Hepatocyte (in vitro differentiated cells): ENCODE data around the gene MBOAT7. TPM values are rescaled to one million over a fixed set of nuclear protein-coding genes. Genes with fewer than 3 reads are reported as not detected.
"Not testable (repeated sequence)": the region's sequence is repeated elsewhere in the genome, so short reads cannot be mapped to it uniquely, and the experiment has no call there.

Source experiments
- DNase-seq: peaks from one replicate; pipeline ENCODE4 v3.0.0-alpha.2; 2016; ENCODE audit warnings: low spot score
- H2AFZ ChIP-seq: fragments of 200-600 bp; sonication (generic); 2 replicates; pipeline ENCODE4 v1.6.0; 2016; ENCODE audit warnings: antibody characterized with exemption, mild to moderate bottlenecking
- H3K27ac ChIP-seq: fragments of 200-600 bp; sonication (generic); 2 replicates; pipeline ENCODE4 v1.5.1; 2016; ENCODE audit warnings: mild to moderate bottlenecking
- H3K27me3 ChIP-seq: fragments of 200-600 bp; sonication (generic); 2 replicates; pipeline ENCODE4 v1.6.1; 2016
- H3K36me3 ChIP-seq: fragments of 200-600 bp; sonication (generic); replicated peaks from 2 replicates; pipeline ENCODE4 v1.5.1; 2016; ENCODE audit warnings: low read depth; ENCODE audit not compliant: insufficient read depth
- H3K4me1 ChIP-seq: fragments of 200-600 bp; sonication (generic); 2 replicates; pipeline ENCODE4 v1.5.1; 2016; ENCODE audit warnings: mild to moderate bottlenecking, moderate library complexity; ENCODE audit not compliant: insufficient read depth
- H3K4me2 ChIP-seq: fragments of 200-600 bp; sonication (generic); 2 replicates; pipeline ENCODE4 v1.6.0; 2016
- H3K4me3 ChIP-seq: fragments of 200-600 bp; sonication (generic); 2 replicates; pipeline ENCODE4 v1.5.1; 2016; ENCODE audit warnings: mild to moderate bottlenecking
- H3K79me2 ChIP-seq: fragments of 200-600 bp; sonication (generic); 2 replicates; pipeline ENCODE4 v1.6.0; 2017; ENCODE audit warnings: mild to moderate bottlenecking
- H3K9me2 ChIP-seq: fragments of 200-600 bp; sonication (generic); replicated peaks from 2 replicates; pipeline ENCODE4 v1.6.0; 2017; ENCODE audit warnings: mild to moderate bottlenecking; ENCODE audit not compliant: insufficient read depth
- H3K9me3 ChIP-seq: fragments of 200-600 bp; sonication (generic); 2 replicates; pipeline ENCODE4 v1.5.1; 2016; ENCODE audit warnings: low read depth, mild to moderate bottlenecking
- H4K20me1 ChIP-seq: fragments of 200-600 bp; sonication (generic); 2 replicates; pipeline ENCODE4 v1.6.0; 2016; ENCODE audit warnings: mild to moderate bottlenecking; ENCODE audit not compliant: insufficient read depth, poor library complexity, severe bottlenecking
- EZH2 ChIP-seq: fragments of 200-600 bp; sonication (generic); IDR thresholded peaks from 2 replicates; pipeline ENCODE4 v1.6.1; 2016; ENCODE audit warnings: antibody characterized with exemption, mild to moderate bottlenecking, borderline replicate concordance
- EZH2phosphoT487 ChIP-seq: fragments of 200-600 bp; sonication (generic); IDR thresholded peaks from one replicate; pipeline ENCODE4 v1.6.1; 2018; ENCODE audit warnings: antibody characterized with exemption, mild to moderate bottlenecking, low read depth, moderate library complexity; ENCODE audit not compliant: unreplicated experiment, severe bottlenecking
- WGBS: methylation state at CpG from one replicate; pipeline ENCODE4 v1.1.6; 2016; ENCODE audit warnings: low lambda C conversion rate; ENCODE audit errors: missing lambda C conversion rate; 5-methylcytosine and 5-hydroxymethylcytosine counted together
- polyA plus RNA-seq: library from polyadenylated mRNA; unstranded; fragments of >200 nt; fragmentation: Nextera tagmentation; extraction: Ambion mirVana; gene quantifications from 2 replicates; pipeline ENCODE4 v1.2.1, GENCODE V29; 2016
- total RNA-seq: library from RNA; depleted of rRNA; stranded (reverse); fragments of >200 nt; gene quantifications from 2 replicates; pipeline ENCODE4 v1.2.3, GENCODE V29; 2014
- TF ChIP-seq, protein P1 (sequence below): fragments of 200-600 bp; sonication (generic); IDR thresholded peaks from 2 replicates; pipeline ENCODE4 v1.5.1; 2016; ENCODE audit warnings: antibody characterized with exemption, mild to moderate bottlenecking; ENCODE audit not compliant: poor library complexity

The MBOAT7 gene
- total and polyA plus RNA-seq, 2 experiments from 2014 or later = 93.5 to 179 TPM

DNA sequence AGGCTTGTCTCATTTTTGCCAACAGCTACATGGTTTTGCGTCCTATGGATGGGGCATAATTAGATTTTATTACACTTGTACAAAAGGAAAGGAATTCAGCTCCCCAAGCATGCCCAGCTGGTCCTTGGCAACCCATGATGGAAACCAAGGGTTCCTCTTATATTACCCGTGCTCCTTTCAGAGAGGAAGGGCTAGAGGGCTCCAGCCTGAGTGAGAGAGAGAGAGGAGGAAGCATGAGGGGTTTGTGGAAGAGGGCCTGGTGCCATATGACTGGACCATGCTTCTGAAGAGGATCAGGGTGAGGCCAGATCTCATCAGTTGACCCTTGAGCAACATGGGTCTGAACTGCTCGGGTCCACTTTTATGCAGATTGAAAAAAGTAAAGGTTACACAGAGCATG lies 7.7 kb upstream of the MBOAT7 start:
- Histone ChIP-seq H3K4me2 (no peak overlapping the region), H2AFZ (no peak overlapping the region), H3K9me3 (no peaks in the 10 kb centered on the region), H3K27ac (no peak overlapping the region), H3K9me2 (no peaks in the 10 kb centered on the region), H3K27me3 (no peaks in the 10 kb centered on the region), H3K36me3 (no peaks in the 10 kb centered on the region), H3K79me2 (peaks cover 36% of the 10 kb centered on the region), H3K4me3 (no peak overlapping the region), H4K20me1 (peaks cover 11% of the 10 kb centered on the region), H3K4me1 (peaks cover 10% of the 10 kb centered on the region)
- WGBS = 91% methylated on average over 3 of the region's 3 CpGs
- DNase-seq = no peak
- TF ChIP-seq, protein P1, sequence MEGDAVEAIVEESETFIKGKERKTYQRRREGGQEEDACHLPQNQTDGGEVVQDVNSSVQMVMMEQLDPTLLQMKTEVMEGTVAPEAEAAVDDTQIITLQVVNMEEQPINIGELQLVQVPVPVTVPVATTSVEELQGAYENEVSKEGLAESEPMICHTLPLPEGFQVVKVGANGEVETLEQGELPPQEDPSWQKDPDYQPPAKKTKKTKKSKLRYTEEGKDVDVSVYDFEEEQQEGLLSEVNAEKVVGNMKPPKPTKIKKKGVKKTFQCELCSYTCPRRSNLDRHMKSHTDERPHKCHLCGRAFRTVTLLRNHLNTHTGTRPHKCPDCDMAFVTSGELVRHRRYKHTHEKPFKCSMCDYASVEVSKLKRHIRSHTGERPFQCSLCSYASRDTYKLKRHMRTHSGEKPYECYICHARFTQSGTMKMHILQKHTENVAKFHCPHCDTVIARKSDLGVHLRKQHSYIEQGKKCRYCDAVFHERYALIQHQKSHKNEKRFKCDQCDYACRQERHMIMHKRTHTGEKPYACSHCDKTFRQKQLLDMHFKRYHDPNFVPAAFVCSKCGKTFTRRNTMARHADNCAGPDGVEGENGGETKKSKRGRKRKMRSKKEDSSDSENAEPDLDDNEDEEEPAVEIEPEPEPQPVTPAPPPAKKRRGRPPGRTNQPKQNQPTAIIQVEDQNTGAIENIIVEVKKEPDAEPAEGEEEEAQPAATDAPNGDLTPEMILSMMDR = no peak
- TF ChIP-seq EZH2phosphoT487 = no peak
- no peak for TF ChIP-seq EZH2

DNA sequence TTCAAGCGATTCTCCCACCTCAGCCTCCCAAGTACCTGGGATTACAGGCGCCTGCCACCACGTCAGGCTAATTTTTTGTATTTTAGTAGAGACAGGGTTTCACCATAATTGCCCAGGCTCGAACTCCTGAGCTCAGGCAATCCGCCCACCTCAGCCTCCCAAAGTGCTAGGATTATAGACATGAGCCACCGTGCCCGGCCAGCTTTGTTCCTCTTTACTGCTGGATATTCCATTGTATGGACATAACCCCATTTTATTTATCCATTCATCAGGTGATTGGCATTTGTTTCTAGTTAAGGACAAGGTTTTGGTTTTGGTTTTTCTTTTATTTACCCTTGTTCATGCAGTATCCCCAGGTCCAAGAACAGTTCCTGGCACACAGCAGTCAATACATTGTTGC lies 7.2 kb upstream of the MBOAT7 start:
- no peak overlapping the region for H3K27ac ChIP-seq
- peaks cover 32% of the 10 kb centered on the region for H3K79me2 ChIP-seq
- TF ChIP-seq EZH2phosphoT487 = no peak
- TF ChIP-seq, protein P1 = no peak
- TF ChIP-seq EZH2 = no peak
- no peaks in the 10 kb centered on the region for H3K9me2 ChIP-seq
- H3K27me3 ChIP-seq = no peaks in the 10 kb centered on the region
- no peaks in the 10 kb centered on the region for H3K9me3 ChIP-seq
- peaks cover 10% of the 10 kb centered on the region for H3K4me1 ChIP-seq
- H3K36me3 ChIP-seq = no peaks in the 10 kb centered on the region
- no peak overlapping the region for H3K4me2 ChIP-seq
- WGBS = 96% methylated on average over 7 of the region's 7 CpGs
- H4K20me1 ChIP-seq = peaks cover 5% of the 10 kb centered on the region
- no peak for DNase-seq
- H2AFZ ChIP-seq = no peak overlapping the region
- no peak overlapping the region for H3K4me3 ChIP-seq

DNA sequence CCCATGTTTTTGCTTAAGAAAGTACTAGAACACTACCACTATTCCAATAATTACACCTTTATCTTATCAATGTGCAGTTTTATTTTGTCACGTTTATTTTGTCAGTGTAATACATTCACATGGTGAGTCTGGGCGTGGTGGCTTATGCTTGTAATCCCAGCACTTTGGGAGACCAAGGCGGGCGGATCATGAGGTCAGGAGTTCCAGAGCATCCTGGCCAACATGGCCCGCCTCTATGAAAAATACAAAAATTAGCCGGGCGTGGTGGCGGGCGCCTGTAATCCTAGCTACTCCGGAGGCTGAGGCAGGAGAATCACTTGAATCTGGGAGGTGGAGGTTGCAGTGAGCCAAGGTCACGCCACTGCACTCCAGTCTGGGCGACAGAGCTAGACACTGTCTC lies 5.1 kb upstream of the MBOAT7 start:
- H3K4me3 ChIP-seq, H4K20me1 ChIP-seq, H3K4me2 ChIP-seq, H2AFZ ChIP-seq, H3K27me3 ChIP-seq, H3K27ac ChIP-seq, H3K9me3 ChIP-seq, DNase-seq, H3K9me2 ChIP-seq, H3K36me3 ChIP-seq: not testable (repeated sequence)
- 97% methylated on average over 12 of the region's 12 CpGs for WGBS
- H3K79me2 ChIP-seq = peaks cover 24% of the 10 kb centered on the region
- H3K4me1 ChIP-seq = peaks cover 10% of the 10 kb centered on the region

DNA sequence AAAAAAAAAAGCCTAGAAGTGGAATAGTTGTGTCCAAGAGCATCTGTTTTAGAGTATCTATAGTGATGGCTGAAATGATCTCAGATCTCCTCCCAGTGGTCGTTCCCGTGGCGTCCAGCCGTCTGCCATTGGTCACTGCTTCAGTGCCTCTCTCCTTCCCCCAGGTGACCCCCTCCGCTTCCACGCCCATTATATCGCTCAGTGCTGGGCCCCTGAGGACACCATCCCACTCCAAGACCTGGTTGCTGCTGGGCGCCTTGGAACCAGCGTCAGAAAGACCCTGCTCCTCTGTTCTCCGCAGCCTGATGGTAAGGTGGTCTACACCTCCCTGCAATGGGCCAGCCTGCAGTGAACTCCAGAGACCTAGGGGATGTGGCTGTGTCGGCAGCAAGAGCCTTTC lies 3.6 kb upstream of the MBOAT7 start:
- Histone ChIP-seq H3K4me2 (no peak overlapping the region), H3K9me2 (no peaks in the 10 kb centered on the region), H3K79me2 (peaks cover 31% of the 10 kb centered on the region), H3K36me3 (no peaks in the 10 kb centered on the region), H3K9me3 (no peaks in the 10 kb centered on the region), H2AFZ (no peak overlapping the region), H3K27ac (no peak overlapping the region), H4K20me1 (no peaks in the 10 kb centered on the region), H3K4me3 (no peak overlapping the region), H3K4me1 (peaks cover 10% of the 10 kb centered on the region), H3K27me3 (no peaks in the 10 kb centered on the region)
- WGBS = 94% methylated on average over 11 of the region's 11 CpGs
- TF ChIP-seq EZH2phosphoT487 = no peak
- TF ChIP-seq, protein P1 = no peak
- DNase-seq = no peak
